Hematopoietic multipotent progenitor cell treated with erythropoietin and hydrocortisone succinate and interleukin-3 and kit ligand, for 4 days (in vitro differentiated cells): ENCODE data around the gene NAA60.
A peak's percentile ranks its signal among the peaks of the same experiment; 100 is the strongest.
"Not testable (repeated sequence)": the region's sequence is repeated elsewhere in the genome, so short reads cannot be mapped to it uniquely, and the experiment has no call there.

Experiments used
- DNase-seq: peaks from one replicate; pipeline ENCODE4 v3.0.0-alpha.2; 2015

The NAA60 gene

GRCh38 chr16:3465301-3465700, 21.8 kb downstream of the NAA60 start:
- no peak for DNase-seq

DNA sequence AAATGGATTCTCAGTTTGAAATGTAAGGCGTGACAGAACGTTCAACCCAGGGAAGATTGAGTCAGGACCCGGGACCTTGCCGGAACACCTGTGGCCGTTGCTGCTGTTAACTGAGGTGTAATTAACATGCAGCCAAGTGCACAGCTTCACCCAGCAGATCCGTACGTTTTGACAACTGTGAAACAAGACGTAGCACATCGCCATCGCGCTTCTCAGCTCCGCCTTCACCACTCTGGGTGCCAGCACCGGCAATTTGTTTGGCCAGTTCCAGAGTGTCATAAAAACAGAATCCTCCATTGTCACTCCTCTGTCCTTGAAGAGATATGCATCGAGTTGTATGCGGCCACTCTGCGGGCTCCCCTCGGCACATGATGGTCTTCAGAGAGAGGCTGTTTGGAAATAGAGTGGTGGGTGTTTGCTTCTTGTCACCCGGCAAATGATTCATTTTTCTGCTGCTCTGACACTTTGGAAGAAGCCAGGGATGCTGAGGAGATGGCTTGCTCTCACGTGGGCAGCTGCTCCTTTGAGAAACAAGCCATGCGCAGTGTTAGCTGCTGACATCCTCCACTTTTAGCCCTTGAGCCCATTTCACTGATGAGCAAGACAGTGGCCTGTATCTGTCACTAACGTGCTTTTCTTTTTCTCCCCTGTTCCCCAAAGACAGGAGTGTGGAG, 22.6 kb downstream of the NAA60 start:
- no peak for DNase-seq

DNA sequence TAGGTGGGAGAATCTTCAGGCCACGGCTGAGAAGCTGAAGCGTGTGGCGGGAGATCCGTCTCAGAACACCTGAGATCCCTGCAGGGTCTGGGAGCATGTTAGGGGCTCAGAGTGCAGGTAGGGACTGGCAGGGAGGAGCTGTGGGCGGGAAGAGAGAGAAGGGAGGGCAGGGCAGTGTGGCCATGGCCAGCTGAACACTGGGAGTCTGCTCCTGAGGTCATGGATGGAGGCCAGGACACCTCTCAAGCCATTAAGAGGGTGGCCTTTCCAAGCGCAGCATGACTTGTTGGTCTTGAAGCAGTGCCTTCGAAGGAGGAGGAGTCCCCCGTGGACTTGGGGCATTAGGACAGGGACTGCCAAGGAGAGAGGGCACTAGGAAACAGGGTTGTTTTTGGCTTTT, 23.7 kb downstream of the NAA60 start:
- DNase-seq: no peak

- DNase-seq: peak; percentile 65
These were observed 24.4 kb downstream of the NAA60 start for GRCh38 chr16:3467921-3468320.

DNA sequence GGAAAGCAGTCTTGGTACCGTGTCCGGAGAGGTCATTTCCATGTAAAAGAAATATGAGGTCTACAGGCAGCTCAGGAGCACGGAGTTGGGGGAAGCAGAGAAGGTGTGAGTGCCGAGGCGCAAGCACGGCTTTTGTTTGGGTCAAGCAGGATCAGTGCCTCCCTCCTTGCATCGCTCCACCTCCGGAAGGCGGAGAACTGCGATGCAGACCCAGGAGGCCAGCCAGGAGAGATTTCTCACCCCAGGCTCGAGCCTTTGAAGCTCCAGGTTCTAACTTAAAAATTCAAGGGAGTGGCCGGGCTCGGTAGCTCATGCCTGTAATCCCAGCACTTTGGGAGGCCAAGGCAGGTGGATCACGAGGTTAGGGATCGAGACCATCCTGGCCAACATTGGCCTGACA, 25.0 kb downstream of the NAA60 start:
- no peak for DNase-seq

DNA sequence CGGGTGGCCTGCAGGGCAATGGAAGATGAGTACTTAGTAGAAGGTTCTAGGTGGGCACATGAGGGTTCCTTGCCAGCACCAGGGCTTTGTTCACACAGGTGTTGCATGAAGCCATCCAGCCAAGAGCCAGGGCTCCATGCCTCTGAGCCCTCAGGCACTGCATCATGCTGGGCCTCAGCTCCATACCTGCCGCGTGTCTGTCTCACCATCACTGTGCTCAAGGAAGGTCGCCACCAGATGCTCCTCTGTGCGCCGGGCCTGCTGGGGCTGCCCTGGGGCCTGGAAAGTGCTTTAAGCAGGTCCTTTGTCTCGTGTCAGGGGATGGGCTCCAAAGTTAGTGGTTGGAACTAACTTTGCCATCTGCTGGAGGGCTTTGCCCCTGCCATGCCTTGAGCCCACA, 26.3 kb downstream of the NAA60 start:
- no peak for DNase-seq

- DNase-seq: no peak
These were observed 27.2 kb downstream of the NAA60 start for GRCh38 chr16:3470723-3471122.

DNA sequence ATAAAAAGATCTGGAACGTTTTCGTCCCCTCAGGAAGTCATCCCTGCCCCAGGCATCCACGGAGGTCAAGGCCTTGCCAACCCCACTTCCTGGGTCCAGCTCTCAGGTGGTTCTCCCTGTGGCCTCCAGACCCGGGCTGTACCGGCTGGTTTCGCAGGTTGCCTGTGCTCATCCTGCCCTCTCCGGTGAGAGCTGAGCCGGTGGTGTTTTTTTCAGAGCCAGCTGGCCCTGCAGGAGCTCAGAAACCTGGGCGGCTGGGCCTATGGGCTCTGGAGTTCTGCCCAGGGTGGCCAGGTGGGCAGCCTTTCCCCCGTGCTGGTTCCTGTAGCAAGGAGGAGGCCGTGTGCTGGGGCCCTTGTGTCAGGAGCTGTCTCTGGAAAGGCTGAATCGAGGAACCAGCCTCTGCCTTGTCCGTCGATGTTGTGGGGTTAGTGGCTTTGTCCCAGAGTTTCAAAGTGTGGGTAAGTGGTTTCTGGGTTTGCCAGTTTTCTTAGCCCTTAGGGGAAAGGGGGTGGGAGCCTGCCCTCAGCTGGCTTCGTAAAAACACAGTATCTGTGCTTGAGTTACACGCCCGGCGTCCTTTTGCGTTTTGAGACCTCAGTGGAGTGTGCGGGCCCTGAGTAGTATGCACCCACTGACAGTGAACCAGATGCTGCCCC, 28.2 kb downstream of the NAA60 start:
- DNase-seq: no peak

DNA sequence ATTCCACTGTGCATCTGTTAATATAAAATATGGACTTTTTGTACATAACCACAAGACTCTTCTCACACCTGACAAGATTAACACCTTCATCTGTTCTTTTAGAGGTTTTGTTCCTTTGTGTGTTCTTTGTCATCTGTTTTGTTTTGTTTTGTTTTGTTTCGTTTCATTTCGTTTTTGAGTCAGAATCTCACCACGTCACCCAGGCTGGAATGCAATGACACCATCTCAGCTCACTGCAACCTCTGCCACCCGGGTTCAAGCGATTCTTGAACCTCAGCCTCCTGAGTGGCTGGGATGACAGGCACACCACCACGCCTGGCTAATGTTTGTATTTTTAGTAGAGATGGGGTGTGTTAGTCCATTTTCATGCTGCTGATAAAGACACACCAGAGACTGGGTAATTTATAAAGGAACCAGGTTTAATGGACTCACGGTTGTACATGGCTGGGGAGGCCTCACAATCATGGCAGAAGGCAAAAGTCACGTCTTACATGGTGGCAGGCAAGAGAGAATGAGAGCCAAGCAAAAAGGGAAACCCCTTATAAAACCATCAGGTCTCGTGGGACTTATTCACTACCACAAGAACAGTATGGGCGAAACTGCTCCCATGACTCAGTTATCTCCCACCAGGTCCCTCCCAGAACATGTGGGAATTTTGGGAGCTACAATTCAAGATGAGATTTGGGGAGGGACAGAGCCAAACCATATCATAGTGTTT, 29.6 kb downstream of the NAA60 start:
- no peak for DNase-seq

- not testable (repeated sequence) for DNase-seq
These were observed 30.1 kb downstream of the NAA60 start for GRCh38 chr16:3473596-3473943.

DNA sequence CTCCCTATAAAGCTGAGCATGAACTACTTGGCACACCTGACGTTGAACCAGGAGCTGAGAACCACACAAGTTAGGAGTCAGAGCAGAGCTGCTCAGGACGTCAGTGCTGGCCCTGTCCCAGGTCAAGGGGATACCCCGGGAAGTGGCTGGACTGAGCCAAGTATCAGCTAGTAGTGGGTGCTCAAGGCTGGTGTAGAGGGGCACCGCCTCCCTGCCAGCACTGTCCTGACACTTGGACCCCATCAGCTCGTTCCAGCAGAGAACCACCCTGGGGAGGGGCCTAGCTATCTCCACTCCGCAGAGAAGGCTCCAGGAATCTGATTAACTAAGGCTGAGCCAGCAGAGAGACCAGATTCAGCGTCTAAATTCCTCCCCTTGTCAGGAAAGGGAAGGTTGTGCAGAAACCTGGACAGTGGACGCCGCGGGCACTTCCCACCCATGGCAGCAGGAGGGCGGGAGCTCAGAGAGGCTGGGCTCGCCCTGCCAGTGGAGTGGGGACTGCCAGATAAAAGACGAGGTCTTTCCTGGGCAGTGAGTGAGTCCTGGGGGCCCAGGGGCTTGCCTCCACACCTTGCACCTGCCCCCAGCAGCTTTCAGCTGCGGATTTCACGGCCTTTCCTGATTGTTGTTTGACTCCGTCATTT, 30.8 kb downstream of the NAA60 start:
- DNase-seq: peak; percentile 76

DNA sequence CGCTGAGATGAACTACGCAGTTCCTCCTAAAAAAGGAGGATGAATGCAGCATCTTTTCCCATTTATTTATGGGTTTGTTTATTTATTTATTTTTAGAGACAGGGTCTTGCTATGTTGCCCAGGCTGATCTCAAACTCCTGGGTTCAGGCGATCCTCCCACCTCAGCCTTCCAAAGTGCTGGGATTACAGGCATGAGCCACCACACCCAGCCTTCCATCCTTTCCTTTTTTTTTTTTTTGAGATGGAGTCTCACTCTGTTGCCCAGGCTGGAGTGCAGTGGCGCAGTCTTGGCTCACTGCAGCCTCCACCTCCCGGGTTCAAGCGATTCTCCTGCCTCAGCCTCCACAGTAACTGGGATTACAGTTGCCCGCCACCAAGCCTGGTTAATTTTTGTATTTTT, 31.4 kb downstream of the NAA60 start:
- not testable (repeated sequence) for DNase-seq

GRCh38 chr16:3475604-3476375, 32.3 kb downstream of the NAA60 start:
- no peak for DNase-seq

- DNase-seq: no peak
These were observed 32.9 kb downstream of the NAA60 start for GRCh38 chr16:3476409-3476808.

DNA sequence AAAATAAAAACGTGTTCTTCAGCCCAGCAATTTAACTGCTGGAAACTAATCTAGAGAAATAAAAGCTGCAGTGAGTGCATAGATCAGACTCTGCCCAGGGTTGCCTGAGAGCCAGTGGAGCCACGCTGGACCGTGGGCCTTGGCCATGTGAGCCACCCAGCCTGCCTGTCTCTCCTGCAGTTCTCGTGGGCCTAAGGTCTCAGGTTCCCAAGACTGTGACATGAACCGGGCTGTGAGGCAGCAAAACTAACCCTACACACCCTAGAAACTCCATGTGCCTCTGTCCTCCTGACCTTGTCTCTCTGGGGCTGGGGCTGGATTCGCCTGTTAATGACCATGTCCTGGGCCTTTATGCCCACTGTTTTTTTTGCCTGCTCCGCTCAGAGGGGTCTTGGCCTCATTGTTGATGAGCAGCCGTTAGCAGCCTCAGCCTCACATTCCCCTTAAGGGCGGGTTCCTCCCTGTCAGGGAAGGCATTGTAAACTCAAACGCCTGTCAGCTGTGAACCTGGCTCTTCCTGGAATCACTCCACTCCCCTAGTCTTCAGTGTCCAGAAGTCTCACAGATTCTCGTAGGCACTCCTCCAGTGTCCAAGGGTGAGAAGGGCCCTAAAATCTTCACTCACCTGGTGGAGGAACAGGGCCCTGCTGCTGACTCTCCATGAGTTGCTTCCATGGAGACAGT, 34.9 kb downstream of the NAA60 start:
- no peak for DNase-seq

DNA sequence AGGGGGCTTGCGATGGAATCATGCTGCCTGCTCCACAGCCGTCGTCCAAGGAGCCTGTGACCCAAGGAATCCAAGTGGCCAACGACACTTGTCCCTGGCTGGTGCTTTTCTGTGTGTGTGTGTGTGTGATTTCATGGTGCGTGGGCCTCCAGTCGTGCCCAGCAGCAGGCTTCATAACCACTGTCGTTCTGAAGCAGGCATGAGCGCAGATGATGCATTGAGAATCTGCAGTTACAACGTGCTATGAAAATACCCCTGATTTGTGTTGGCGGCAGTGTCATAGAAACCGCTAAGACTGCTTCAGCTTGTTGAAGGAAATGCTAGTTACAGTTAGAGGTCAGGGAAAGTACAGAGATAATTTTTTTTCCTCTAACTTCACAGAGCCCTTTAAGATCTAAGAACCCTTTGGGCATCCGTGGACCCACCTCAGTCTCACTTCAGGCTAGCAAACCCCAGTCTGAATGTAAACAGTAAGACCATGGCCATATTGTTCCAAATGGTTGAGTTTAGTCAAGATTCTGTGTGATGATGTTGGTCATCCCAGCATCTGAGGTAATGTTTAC, 36.3 kb downstream of the NAA60 start:
- DNase-seq: no peak

DNA sequence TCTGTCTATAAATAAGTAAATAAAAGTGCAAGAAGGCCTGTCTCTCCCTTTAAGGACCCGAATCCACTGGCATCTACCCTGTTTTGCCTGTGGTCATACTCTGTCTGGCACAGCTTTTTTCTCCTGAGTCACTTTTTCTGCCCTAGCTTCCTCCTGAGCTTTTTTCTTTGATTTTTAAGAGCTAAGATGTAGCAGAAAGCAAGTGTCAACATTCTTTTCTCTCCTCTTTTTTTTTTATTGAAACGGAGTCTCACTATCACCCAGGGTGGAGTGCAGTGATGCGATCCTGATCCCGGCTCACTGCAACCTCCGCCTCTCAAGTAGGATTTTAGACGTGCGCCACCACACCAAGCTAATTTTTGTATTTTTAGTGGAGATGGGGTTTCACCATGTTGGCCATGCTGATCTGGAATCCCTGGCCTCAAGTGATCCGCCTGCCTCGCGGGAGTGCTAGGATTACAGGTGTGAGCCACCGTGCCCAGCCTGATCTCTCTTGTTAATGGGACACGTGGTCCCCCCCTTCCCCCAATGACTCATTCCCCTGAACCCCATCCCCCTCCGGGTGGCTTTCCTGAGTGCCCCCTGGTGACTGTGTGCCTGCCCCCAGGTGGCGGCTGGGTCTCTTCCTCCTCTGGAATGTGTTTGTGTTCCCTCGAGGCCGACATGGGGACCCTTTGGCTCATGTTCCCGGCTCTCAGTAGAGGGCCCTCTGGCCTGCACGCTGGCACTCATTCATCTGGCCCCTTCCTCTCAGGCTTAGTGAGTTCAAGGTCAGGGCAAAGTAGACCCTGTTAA, 37.6 kb downstream of the NAA60 start:
- DNase-seq: no peak

DNA sequence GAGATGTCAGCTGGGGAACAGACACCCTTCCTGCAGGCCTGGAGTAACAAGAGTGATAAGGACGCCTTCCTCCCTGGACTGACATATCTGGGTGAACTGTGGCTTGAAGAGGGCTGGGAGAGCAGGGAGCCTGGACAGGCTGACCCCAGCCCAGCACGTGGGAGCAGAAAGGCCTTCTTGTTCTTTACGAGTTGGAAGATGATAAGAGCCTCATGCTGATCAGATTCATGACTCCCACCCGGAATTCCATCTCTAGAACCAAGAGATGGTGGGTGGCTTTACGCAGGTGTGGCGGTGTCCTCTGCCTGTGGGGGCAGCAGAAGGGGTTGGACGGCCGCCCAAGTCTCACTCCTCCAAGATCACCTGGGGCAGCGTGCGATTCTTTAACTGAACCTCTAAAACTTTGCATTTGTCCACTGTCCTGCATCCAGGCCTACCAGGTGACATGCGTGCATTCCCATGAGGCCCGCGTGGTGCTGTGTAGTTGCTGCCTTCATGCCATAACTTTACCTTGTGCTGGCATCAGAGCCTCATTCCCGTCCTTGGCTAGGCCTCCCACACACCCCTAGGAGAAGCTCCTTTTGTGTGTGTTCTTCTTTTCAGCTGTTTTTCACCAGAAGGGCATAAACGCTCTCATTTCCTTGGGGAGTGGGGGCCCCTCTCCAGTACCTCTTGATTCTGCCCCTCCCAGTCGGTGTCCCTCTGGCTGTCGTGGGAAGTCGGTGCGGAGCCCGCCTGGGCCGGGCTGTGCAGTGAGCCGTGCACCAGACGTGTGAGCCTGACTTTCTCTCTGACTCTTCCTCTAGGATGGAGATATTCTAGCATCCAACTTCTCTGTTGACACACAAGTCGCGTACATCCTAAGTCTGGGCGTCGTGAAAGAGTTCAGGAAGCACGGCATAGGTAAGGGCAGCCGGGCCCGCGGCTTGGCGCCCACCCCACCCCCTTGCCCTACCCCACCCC, 38.5 kb downstream of the NAA60 start:
- no peak for DNase-seq

GRCh38 chr16:3482659-3483241, 39.3 kb downstream of the NAA60 start:
- DNase-seq: no peak
